K562 (cell line): ENCODE measurements around the gene BOC. TPM values are rescaled to one million over a fixed set of nuclear protein-coding genes. Genes with fewer than 3 reads are reported as not detected.

Experiments
- ATAC-seq: fragments of 200-7000 bp; cut with Tn5 transposase; 3 replicates; pipeline ENCODE4 v1.9.1; 2020; ENCODE audit warnings: moderate library complexity
- BruUV-seq: library from RNA; stranded (reverse); fragments of 400-500 nt; replicated peaks from 2 replicates; lab custom pipeline; 2021; lab: Mats Ljungman, UMichigan
- CTCF ChIA-PET: fragments of 300-600 bp; formaldehyde crosslinking; extraction: SDS; loops from one replicate; lab custom pipeline; 2021; ENCODE audit warnings: low intra/inter-chr PET ratio; lab: Yijun Ruan, JAX
- POLR2A ChIA-PET: fragments of 300-600, 350-650 bp; sonication (Branson Sonifier 250); formaldehyde crosslinking; extraction: SDS; loops from one replicate; lab custom pipeline; 2021; ENCODE audit warnings: antibody characterized with exemption, inconsistent platforms; lab: Yijun Ruan, JAX
- DNase-seq, 4 experiments: peaks; one replicate each; pipeline versions ENCODE4 v3.0.0 to v3.0.0-alpha.2; 2011 to 2018; ENCODE audit warnings: low spot score in 3 of 4, mixed read lengths in 3 of 4; ENCODE audit errors: extremely low read depth in 1 of 4
- FAIRE-seq: peaks from 2 replicates; lab custom pipeline; 2011; peaks lifted over from hg19 to GRCh38; lab: Jason Lieb, UNC
- H2AFZ ChIP-seq: 2 replicates; pipeline ENCODE4 v1.6.0; 2011; ENCODE audit warnings: low read depth, low read length, control low read depth, inconsistent platforms
- H3K27ac ChIP-seq: fragments of 200-600 bp; 3 replicates; pipeline ENCODE4 v1.8.0; 2011; ENCODE audit warnings: low read depth, mild to moderate bottlenecking, control low read depth, inconsistent platforms, low read length, moderate library complexity, mixed read lengths; ENCODE audit errors: extremely low read depth
- H3K27me3 ChIP-seq, 2 experiments: fragments of 300-600 bp in 1 of 2; 2 replicates in 1 of 2; 3 replicates in 1 of 2; pipeline versions ENCODE4 v1.6.0 to v1.8.0; 2011; ENCODE audit warnings: inconsistent platforms in 2 of 2, low read length in 2 of 2, mild to moderate bottlenecking in 1 of 2, mixed read lengths in 1 of 2, moderate library complexity in 1 of 2; ENCODE audit not compliant: control insufficient read depth in 2 of 2, insufficient read depth in 2 of 2
- H3K36me3 ChIP-seq: fragments of 300-600 bp; 3 replicates; pipeline ENCODE4 v1.8.0; 2011; ENCODE audit warnings: mild to moderate bottlenecking, low read length, inconsistent platforms; ENCODE audit not compliant: control insufficient read depth, insufficient read depth
- H3K4me1 ChIP-seq, 2 experiments: fragments of 200-600 bp in 1 of 2; replicated peaks in 1 of 2; 2 replicates in 1 of 2; 3 replicates in 1 of 2; pipeline versions ENCODE4 v1.5.1 to v1.8.0; 2011; ENCODE audit warnings: inconsistent platforms in 2 of 2, low read length in 2 of 2, mild to moderate bottlenecking in 1 of 2, mixed read lengths in 1 of 2, moderate library complexity in 1 of 2; ENCODE audit not compliant: control insufficient read depth in 2 of 2, insufficient read depth in 2 of 2
- H3K4me2 ChIP-seq: 2 replicates; pipeline ENCODE4 v1.6.1; 2011; ENCODE audit warnings: low read length, control low read depth, inconsistent platforms, mixed read lengths; ENCODE audit not compliant: insufficient read depth
- H3K4me3 ChIP-seq: fragments of 200-600 bp; sonication (generic), shearing (Covaris generic); 2 replicates; pipeline ENCODE4 v1.5.1; 2016; ENCODE audit warnings: control low read depth, inconsistent platforms
- H3K79me2 ChIP-seq: fragments of 200-600 bp; 3 replicates; pipeline ENCODE4 v1.8.0; 2011; ENCODE audit warnings: low read length, inconsistent platforms; ENCODE audit not compliant: control insufficient read depth, insufficient read depth
- H3K9ac ChIP-seq, 2 experiments: 2 replicates each; pipeline versions ENCODE4 v1.6.0 to v1.6.1; 2011; ENCODE audit warnings: low read depth in 2 of 2, low read length in 2 of 2, control low read depth in 1 of 2, inconsistent platforms in 1 of 2, mild to moderate bottlenecking in 1 of 2, mixed read lengths in 1 of 2; ENCODE audit not compliant: insufficient read depth in 1 of 2
- H3K9me1 ChIP-seq: one replicate; pipeline ENCODE4 v1.6.0; 2011; ENCODE audit warnings: inconsistent platforms, mild to moderate bottlenecking, low read length, moderate library complexity; ENCODE audit not compliant: control insufficient read depth, insufficient read depth
- H3K9me3 ChIP-seq: replicated peaks from 2 replicates; pipeline ENCODE4 v1.5.1; 2011; ENCODE audit warnings: low read depth, low read length, inconsistent platforms; ENCODE audit not compliant: control insufficient read depth, insufficient read depth
- H4K20me1 ChIP-seq: replicated peaks from 2 replicates; pipeline ENCODE4 v1.6.1; 2011; ENCODE audit warnings: low read length, inconsistent platforms, mixed read lengths; ENCODE audit not compliant: control insufficient read depth, insufficient read depth
- BDP1 ChIP-seq: IDR thresholded peaks from 3 replicates; pipeline ENCODE4 v1.6.1; 2011; ENCODE audit not compliant: insufficient read length, insufficient read depth
- CBX3 ChIP-seq, 2 experiments: IDR thresholded peaks; 1 replicate in 1 of 2; 2 replicates in 1 of 2; pipeline ENCODE4 v1.6.1; 2012; ENCODE audit warnings: inconsistent platforms in 2 of 2, low read length in 2 of 2, borderline replicate concordance in 1 of 2, control low read depth in 1 of 2
- E2F4 ChIP-seq: sonication (generic); formaldehyde crosslinking; IDR thresholded peaks from 2 replicates; pipeline ENCODE4 v1.8.0; 2022; ENCODE audit warnings: mild to moderate bottlenecking, low read depth, missing genetic modification reagents
- ERF ChIP-seq: fragments of 450-650 bp; formaldehyde crosslinking; IDR thresholded peaks from 2 replicates; pipeline ENCODE4 v1.4.0; 2020; ENCODE audit warnings: mild to moderate bottlenecking, mixed read lengths
- ETV5 ChIP-seq: sonication (generic); formaldehyde crosslinking; IDR thresholded peaks from 2 replicates; pipeline ENCODE4 v1.4.0; 2020; ENCODE audit warnings: low read depth, mild to moderate bottlenecking, missing genetic modification reagents
- GABPB2 ChIP-seq: fragments of 250-450 bp; sonication (Bioruptor Pico); conservative IDR thresholded peaks from 2 replicates; pipeline ENCODE4 v1.5.1; 2021; ENCODE audit warnings: mild to moderate bottlenecking
- HMG20B ChIP-seq: fragments of 250-450 bp; sonication (Bioruptor Pico); IDR thresholded peaks from 2 replicates; pipeline ENCODE4 v1.5.0; 2021; ENCODE audit warnings: mild to moderate bottlenecking
- HSF4 ChIP-seq: fragments of 250-450 bp; sonication (Bioruptor Pico); IDR thresholded peaks from 2 replicates; pipeline ENCODE4 v2.1.2; 2022; ENCODE audit warnings: mild to moderate bottlenecking, moderate library complexity, borderline replicate concordance
- KDM4B ChIP-seq, 2 experiments: fragments of 450-650 bp in 1 of 2; sonication (generic) in 1 of 2; IDR thresholded peaks; 2 replicates each; pipeline ENCODE4 v1.6.1; 2016 to 2017; ENCODE audit warnings: borderline replicate concordance in 2 of 2, antibody characterized with exemption in 1 of 2, low read depth in 1 of 2, mild to moderate bottlenecking in 1 of 2
- MCM2 ChIP-seq: fragments of 450-650 bp; IDR thresholded peaks from 2 replicates; pipeline ENCODE4 v1.6.1; 2017; ENCODE audit warnings: low read depth, mild to moderate bottlenecking
- MEIS2 ChIP-seq: fragments of 450-650 bp; IDR thresholded peaks from 2 replicates; pipeline ENCODE4 v1.6.1; 2014; ENCODE audit warnings: mild to moderate bottlenecking; ENCODE audit not compliant: partially characterized antibody
- PHF21A ChIP-seq: fragments of 450-650 bp; IDR thresholded peaks from 2 replicates; pipeline ENCODE4 v1.6.1; 2017; ENCODE audit warnings: low read depth, borderline replicate concordance
- PKNOX1 ChIP-seq: fragments of 450-650 bp; IDR thresholded peaks from 2 replicates; pipeline ENCODE4 v1.6.1; 2016
- SMAD4 ChIP-seq: fragments of 250-450 bp; sonication (Bioruptor Pico); conservative IDR thresholded peaks from 2 replicates; pipeline ENCODE4 v1.8.0; 2021; ENCODE audit warnings: inconsistent platforms, mild to moderate bottlenecking, moderate library complexity
- SMARCB1 ChIP-seq: IDR thresholded peaks from 2 replicates; pipeline ENCODE4 v1.6.1; 2011; ENCODE audit warnings: improper control_type of control experiment, low read depth; ENCODE audit not compliant: insufficient read length
- SRSF7 ChIP-seq: fragments of 200-400 bp; formaldehyde crosslinking; optimal IDR thresholded peaks from 2 replicates; pipeline ENCODE3; 2017; ENCODE audit warnings: mild to moderate bottlenecking, low read depth, low read length
- TAF7 ChIP-seq: fragments of 450-650 bp; IDR thresholded peaks from 2 replicates; pipeline ENCODE4 v1.6.1; 2016; ENCODE audit warnings: missing genetic modification characterization, missing compliant biosample characterization
- TCFL5 ChIP-seq: fragments of 250-450 bp; sonication (Bioruptor Pico); conservative IDR thresholded peaks from 2 replicates; pipeline ENCODE4 v1.6.1; 2021; ENCODE audit warnings: mild to moderate bottlenecking, moderate library complexity, matching md5 sums
- U2AF1 ChIP-seq: fragments of 200-400 bp; formaldehyde crosslinking; optimal IDR thresholded peaks from 2 replicates; pipeline ENCODE3; 2017; ENCODE audit warnings: mild to moderate bottlenecking, low read depth, low read length, moderate library complexity
- WGBS: fragments of 100-300 bp; shearing (Covaris generic); methylation state at CpG from one replicate; pipeline ENCODE4 v1.1.6; 2016; ENCODE audit warnings: low coverage, mixed read lengths; ENCODE audit not compliant: insufficient coverage; ENCODE audit errors: missing lambda C conversion rate; 5-methylcytosine and 5-hydroxymethylcytosine counted together
- in situ Hi-C: fragments of 300-500 bp; cut with MboI; formaldehyde crosslinking; loops from 4 replicates; pipeline ENCODE4 v1.15.0; 2018; ENCODE audit warnings: inconsistent platforms, mixed read lengths
- intact Hi-C: fragments of 100-400 bp; cut with micrococcal nuclease; formaldehyde crosslinking; loops from 2 replicates; pipeline ENCODE4 v1.14.2; 2022
- polyA plus RNA-seq, 8 experiments: library from polyadenylated mRNA; depleted of rRNA in 4 of 8; stranded (reverse) in 5 of 8; unstranded in 3 of 8; fragments of >200 nt; fragmentation: Nextera tagmentation in 2 of 8; fragmentation: Illumina TruSeq in 1 of 8; extraction: Ambion mirVana in 2 of 8; extraction: Trizol in 1 of 8; gene quantifications; 2 replicates each; pipeline versions ENCODE4 v1.2.1 to v1.2.3, GENCODE V29; 2011 to 2014; ENCODE audit warnings: inconsistent platforms in 1 of 8, missing spikeins in 1 of 8
- total RNA-seq, 7 experiments: library from RNA; depleted of rRNA in 6 of 7; stranded (reverse); fragments of >200 nt in 6 of 7; fragmentation: Illumina TruSeq in 2 of 7; extraction: Trizol in 2 of 7; gene quantifications; 2 replicates each; pipeline versions ENCODE4 v1.2.1 to v1.2.3, GENCODE V29; 2011 to 2021; ENCODE audit warnings: low replicate concordance in 1 of 7
- TF ChIP-seq, protein P1 (sequence below): sonication (generic); formaldehyde crosslinking; IDR thresholded peaks from 2 replicates; pipeline ENCODE4 v1.8.1; 2023; ENCODE audit warnings: mild to moderate bottlenecking, missing genetic modification reagents

The BOC gene
- total and polyA plus RNA-seq, 9 of the 15 experiments (the other 6 are each of a cell fraction or from before 2014, with no cell fraction given) = not detected

DNA sequence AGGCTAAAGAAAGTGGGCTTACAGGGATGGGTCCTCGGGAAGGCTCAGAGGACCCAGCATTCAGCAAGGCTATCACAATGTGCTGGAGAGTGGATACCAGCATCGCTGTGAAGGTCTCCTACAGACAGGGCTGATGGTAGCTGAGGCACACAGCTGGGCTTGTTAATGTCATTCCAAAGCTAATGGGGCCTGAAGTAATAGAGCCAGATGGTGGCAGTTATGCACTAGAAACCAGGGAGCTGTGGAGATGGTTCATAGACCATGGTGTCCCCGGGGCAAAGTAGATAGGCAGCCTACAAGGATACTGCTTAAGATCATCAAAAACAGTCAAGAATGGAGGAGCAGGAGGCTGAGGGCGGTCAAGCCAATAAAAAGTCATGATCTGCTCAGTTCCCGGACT is 24.8 kb upstream of the BOC start:
- no peak for ATAC-seq
- Histone ChIP-seq H3K9me1 (no peaks in the 10 kb centered on the region), H3K36me3 (no peaks in the 10 kb centered on the region), H4K20me1 (no peaks in the 10 kb centered on the region), H3K9ac (no peak overlapping the region), H3K4me3 (no peak overlapping the region)
- 3% methylated on average over 4 of the region's 5 CpGs for WGBS
- TF ChIP-seq PKNOX1 (no peak), ERF (CRISPR knock-in tag) (no peak), TAF7 (tag) (no peak), U2AF1 (no peak), ETV5 (no peak), BDP1 (no peak), MCM2 (no peak), GABPB2 (CRISPR knock-in tag) (no peak), HSF4 (no peak), KDM4B (IDR thresholded peaks at IDR 0.05; ENCODE audit: borderline replicate concordance in 2 of 2, low read depth in 1 of 2) (no peak), E2F4 (CRISPR knock-in tag) (no peak), SMARCB1 (no peak), SMAD4 (no peak), SRSF7 (no peak), MEIS2 (no peak), HMG20B (CRISPR knock-in tag) (no peak), PHF21A (no peak), CBX3 (IDR thresholded peaks at IDR 0.05; ENCODE audit: borderline replicate concordance in 1 of 2, low read length in 2 of 2) (no peak), TCFL5 (no peak)
- TF ChIP-seq, protein P1, sequence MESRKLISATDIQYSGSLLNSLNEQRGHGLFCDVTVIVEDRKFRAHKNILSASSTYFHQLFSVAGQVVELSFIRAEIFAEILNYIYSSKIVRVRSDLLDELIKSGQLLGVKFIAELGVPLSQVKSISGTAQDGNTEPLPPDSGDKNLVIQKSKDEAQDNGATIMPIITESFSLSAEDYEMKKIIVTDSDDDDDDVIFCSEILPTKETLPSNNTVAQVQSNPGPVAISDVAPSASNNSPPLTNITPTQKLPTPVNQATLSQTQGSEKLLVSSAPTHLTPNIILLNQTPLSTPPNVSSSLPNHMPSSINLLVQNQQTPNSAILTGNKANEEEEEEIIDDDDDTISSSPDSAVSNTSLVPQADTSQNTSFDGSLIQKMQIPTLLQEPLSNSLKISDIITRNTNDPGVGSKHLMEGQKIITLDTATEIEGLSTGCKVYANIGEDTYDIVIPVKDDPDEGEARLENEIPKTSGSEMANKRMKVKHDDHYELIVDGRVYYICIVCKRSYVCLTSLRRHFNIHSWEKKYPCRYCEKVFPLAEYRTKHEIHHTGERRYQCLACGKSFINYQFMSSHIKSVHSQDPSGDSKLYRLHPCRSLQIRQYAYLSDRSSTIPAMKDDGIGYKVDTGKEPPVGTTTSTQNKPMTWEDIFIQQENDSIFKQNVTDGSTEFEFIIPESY (CRISPR knock-in tag) = no peak
- TF ChIP-seq, all 486 proteins: peak for 0
- CTCF ChIA-PET = no interaction called here
- Histone ChIP-seq H3K4me1 (no peaks in the 10 kb centered on the region), H3K27ac (no peak overlapping the region), H3K79me2 (no peaks in the 10 kb centered on the region), H3K4me2 (no peak overlapping the region), H3K27me3 (no peaks in the 10 kb centered on the region), H2AFZ (no peak overlapping the region), H3K9me3 (no peaks in the 10 kb centered on the region)
- BruUV-seq = no TSS peak
- intact Hi-C loops = no loop called here
- POLR2A ChIA-PET = no interaction called here
- in situ Hi-C loops = no loop called here
- DNase-seq (no peak), FAIRE-seq (no peak)
